CD4-positive, alpha-beta T cell treated with Interleukin-21 for 1 hour (primary cell): ENCODE data around the gene STK31.
A peak's percentile ranks its signal among the peaks of the same experiment; 100 is the strongest.
"Not testable (repeated sequence)": the region's sequence is repeated elsewhere in the genome, so short reads cannot be mapped to it uniquely, and the experiment has no call there.

Experiments used
- DNase-seq: peaks from one replicate; pipeline ENCODE4 v3.0.0-alpha.2; 2020

The STK31 gene

DNA sequence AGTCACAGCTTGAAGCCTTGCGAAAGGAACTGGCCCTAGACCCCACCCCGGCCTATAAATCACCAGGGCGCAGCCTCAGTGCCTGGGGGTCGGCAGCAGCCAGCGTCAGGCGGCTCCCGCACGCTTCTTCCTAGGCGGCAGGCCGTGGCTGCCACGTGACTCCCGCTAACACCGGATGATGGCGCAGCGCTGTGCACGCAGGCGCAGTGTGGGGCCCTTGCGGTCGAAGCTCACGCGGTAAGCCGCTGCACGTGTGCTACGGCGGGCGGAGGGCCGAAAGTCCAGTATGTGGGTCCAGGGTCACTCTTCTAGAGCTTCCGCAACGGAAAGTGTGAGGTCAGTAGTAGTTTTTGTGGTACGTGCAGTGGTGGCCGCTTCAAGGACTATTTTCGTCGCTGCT lies at the start of gene STK31:
Gene STK31, plus strand, starts transcription at position 220 of the 400 bp plus-strand sequence. Its CDS starts 67 bp downstream, at position 287.
- no peak for DNase-seq

DNA sequence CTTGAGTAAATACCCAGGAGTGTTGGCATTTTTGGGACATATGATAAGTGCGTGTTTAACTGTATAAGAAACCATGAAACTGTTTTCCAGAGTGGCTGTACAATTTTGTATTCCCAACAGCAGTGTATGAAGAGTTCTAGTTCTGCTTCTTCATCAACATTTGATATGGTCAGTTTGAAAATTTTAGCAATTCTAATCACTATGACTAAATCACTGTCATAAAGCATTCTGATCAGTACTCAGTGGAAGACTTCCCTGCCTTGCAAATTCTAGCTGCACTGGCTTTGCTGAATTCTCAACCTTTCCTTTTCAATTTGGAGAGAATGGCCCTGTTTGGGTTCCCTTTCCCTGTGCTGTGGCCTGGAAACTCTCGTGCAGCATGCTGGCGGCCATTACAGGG lies 48.6 kb upstream of the STK31 start:
- DNase-seq = no peak

DNA sequence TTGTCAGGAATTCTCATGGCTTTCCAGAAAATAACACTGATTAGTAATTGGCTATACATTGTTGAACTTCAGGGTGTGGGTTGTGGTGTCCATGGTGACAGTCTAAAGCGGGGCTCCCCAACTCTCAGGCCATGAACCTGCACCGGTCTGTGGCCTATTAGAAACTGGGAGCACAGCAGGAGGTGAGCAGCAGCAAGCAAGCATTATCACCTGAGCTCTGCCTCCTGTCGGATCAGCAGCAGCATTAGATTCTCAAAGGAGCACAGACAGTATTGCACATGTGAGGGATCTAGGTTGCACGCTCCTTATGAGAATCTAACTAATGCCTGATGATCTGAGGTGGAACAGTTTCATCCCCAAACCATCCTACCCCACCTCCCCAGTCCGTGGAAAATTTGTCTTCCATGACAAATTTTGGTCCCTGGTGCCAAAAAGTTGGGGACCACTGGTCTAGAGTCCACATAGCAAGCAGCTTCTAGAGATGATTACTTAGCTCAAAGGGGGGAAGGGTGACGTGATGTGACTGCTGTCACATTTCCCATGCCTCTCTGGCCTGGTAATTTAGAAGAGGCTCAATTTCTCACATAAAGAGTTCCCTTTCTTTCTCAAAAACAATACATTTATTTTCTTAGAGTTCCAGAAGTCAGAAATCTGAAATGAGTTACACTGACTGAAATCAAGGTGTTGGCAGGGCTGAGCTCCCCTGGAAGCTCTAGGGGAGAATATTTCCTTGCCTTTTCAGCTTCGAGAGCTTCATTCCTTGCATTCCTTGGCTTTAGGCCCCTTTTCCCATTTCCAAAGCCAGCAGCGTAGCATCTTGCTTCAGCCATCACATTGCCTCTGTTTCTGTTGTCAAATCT lies 47.7 kb upstream of the STK31 start:
- no peak for DNase-seq

DNA sequence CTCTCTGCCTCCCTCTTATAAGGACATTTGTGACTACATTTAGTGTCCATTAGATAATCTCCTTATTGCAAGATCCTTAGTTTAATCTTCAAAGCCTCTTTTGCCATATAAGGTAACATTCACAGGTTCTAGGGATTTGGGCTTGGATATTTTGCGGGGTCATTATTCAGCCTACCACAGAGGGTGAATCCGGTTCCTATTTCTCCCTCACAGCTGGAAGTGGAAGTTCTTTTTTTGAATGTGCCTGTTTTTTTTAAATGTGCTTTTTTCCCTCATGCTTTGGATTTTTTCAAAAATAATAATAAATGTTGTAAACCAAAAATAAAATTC lies 47.1 kb upstream of the STK31 start:
- no peak for DNase-seq

DNA sequence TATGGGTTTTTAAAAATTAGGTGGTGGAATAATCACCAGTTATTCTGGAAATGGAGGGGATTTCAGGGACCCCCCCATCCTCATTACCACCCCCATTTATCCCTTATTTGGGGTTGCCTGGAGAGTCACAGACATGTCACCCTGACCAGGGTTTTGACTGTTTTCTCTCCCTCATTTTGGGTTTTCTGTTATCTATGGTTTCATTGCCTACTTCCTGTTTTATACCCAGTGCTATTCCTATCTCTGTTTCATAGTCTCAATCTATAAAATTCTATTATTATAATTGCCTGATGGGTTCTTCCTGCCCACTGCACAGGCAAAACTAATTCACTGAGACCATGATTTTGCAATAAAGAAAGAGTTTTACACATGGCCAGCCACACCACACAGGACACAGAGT lies 45.9 kb upstream of the STK31 start:
- DNase-seq = no peak

DNA sequence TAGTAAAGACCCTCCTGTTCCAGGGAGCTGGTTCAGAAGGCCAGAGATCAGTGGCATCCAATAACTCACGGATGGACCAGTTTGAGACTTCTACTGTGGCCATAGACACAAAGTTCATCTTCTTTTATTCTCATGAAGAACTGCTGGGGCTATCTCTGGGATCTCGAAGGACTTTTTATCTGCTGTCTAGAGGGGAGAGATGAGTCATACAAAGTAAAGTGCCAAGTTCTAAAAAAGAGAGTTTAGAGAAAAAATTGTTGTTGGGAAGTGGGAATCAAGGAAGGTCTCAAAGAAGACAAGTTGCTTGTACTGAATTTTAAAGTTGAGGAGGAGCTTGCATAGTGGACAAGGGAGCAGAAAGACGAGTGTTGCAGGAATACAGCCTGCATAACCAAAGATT lies 38.0 kb upstream of the STK31 start:
- DNase-seq = no peak

DNA sequence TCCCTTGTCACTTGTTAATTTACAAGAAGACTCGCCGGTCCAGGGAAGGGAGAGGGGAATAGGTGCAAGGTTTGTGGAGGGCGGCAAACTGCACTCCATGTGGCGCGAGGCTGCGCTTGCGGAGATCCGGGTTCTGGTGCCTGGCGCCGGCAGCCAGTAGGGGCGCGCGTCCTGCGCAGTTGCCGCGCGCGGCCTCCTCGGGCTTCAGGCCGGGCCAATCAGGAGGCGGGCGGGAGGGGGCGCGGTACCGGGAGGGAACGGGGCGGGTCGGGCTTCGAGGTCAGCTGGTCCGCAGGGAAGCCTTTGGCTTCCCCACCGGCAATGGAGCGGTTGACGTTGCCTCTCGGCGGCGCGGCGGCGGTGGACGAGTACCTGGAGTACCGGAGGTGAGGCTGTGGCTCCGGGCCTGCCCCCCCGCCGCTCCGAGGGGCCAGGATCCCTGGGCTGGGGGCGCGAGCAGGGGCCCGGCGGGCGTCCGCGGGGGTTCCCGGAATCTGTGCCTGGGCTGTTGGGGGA lies 30.1 kb upstream of the STK31 start, which contains the start of gene FAM221A:
Gene FAM221A, plus strand, starts transcription at position 302 of the 516 bp plus-strand sequence. Its CDS starts 20 bp downstream, at position 322.
- DNase-seq = peak; percentile 84

DNA sequence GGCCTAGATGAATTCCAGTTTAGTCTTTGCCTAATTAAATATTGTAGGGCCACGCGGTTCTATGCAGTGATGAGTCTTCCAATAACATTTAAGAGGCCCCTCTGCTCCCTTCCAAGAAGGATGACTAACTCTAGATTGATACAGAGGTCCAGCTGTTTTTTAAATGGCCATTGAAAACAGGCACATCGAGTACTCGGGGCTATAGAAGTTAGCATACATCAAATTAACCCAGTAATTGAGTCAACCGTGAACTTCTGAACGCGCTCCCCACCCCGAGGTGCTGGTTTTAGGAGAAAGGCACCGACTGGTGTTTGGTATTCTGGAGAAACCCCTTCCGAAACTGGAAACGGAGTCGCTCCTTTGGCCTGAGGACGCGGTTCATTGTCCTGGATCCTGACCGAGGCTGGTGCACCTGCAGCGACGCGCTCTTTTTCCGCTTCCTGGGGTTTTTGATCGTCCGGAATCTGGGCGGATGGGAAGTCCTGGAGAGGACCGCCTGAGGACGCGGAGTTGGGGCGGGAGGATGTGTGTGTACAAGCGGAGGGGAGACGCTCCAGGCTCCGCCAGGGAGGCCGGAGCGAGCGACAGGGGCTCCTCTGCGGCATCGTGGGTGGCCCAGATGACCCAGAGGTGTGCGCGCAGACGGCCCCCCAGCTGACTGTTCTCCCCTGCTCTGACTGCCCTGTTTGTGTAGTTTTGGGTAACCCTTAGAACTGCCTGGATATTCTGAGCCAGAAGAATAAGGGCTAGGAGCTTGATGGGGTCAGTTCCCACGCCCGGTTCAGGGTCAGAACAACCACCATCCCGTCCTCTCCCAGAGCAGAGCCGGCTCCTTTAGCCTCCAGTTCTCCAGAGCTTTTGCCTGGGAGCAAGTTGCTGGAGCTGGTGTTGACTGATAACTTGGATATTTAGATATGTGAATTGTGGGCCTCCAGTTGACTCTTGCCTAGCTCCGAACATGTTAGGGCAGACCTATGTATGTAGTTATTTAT lies 29.3 kb upstream of the STK31 start:
- peak; percentile 62 for DNase-seq

- not testable (repeated sequence) for DNase-seq
Measured at GRCh38 chr7:23684041-23684440, 26.0 kb upstream of the STK31 start.

DNA sequence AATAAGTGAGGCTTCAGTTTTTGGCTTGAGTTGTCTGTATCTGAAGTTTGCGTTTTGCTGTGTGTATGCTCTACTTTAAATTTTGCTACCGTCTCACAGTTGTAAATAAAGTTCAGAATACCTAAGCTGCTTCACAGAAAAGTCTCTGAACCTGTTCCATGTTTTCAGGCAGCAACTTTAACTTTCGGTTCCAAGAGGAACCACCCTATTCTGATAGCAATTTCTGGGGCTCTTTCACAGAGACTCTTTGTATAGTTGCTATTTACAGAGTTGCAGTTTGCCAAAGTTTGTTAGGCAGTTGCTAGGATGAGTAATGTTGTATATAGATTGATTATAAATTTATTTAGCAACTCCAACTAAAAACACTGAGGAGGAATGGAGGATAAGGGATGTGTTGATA lies 24.3 kb upstream of the STK31 start:
- DNase-seq = no peak

DNA sequence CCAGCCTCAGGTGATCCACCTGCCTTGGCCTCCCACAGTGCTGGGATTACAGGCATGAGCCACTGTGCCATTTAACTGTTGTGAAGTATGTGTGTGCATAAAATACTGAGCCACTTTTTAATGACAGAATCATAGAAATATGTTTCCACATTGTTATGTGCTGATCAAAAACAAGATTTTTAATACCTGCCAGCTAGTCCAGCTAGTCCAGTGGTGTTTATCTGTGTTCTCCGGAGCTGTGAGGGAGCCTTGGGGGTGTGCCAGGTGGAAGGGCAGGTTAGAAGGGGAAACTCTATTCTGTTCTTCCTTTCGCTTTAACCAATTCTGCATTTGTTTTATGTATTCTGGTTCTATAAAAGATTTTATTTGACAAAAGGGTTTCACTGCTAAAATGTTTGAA lies 23.0 kb upstream of the STK31 start:
- no peak for DNase-seq

DNA sequence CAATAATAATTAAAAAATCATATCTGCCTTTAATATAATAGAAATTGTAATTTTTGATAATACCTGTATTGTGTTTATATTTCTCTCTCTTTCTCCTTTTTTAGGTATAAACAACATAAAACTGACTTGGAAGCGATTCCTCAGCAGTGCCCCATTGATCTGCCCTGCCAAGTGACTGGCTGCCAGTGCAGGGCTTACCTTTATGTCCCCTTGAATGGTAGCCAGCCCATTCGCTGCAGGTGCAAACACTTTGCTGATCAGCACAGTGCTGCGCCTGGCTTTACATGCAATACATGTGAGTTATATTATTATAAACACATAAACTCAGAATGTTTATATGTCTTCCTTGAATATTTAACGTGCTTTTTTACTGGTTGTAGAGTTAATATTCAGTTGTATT lies 20.9 kb upstream of the STK31 start:
- no peak for DNase-seq

GRCh38 chr7:23691320-23691719 lies 18.7 kb upstream of the STK31 start:
- no peak for DNase-seq

DNA sequence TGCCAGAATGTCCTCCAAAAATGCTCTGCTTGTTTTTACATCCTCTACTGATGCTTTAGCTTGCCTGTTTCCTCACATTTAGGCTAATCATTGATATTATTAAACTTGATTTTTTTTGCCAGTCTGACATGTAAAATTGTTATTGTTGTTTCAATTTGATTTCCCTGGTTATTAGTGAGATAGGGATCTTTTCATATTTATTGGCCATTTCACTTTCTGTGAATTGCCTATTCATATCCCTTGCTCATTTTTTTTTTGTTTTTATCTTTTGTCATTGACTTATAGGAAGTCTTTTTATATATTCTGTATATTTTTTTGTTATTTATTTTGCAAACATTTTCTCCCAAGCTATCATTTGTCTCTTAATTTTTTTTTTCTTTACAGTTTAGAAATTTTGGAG lies 16.8 kb upstream of the STK31 start:
- DNase-seq = no peak

GRCh38 chr7:23696916-23697441 lies 13.0 kb upstream of the STK31 start:
- peak; percentile 47 for DNase-seq

DNA sequence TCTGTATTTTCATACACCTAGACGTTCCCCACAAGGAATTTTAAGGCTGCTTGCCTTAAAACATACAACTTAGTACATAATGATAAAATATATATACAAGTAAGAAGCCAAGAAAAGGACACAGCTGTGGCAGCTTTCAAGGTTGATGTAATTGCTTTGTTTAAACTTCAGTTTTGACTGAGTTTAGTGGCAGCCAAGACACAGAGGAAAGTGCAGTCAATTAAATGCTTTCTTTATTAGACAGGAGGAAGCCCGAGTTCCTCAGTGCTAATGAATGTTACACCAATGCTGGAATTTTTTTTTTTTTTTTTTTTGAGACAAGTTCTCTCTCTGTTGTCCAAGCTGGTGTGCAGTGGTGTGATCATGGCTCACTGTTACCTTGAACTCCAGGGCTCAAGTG lies 11.2 kb upstream of the STK31 start:
- no peak for DNase-seq

- no peak for DNase-seq
Measured at GRCh38 chr7:23700046-23700445, 10.0 kb upstream of the STK31 start.

GRCh38 chr7:23709081-23709750 lies 803 bp upstream of the STK31 start:
- no peak for DNase-seq

DNA sequence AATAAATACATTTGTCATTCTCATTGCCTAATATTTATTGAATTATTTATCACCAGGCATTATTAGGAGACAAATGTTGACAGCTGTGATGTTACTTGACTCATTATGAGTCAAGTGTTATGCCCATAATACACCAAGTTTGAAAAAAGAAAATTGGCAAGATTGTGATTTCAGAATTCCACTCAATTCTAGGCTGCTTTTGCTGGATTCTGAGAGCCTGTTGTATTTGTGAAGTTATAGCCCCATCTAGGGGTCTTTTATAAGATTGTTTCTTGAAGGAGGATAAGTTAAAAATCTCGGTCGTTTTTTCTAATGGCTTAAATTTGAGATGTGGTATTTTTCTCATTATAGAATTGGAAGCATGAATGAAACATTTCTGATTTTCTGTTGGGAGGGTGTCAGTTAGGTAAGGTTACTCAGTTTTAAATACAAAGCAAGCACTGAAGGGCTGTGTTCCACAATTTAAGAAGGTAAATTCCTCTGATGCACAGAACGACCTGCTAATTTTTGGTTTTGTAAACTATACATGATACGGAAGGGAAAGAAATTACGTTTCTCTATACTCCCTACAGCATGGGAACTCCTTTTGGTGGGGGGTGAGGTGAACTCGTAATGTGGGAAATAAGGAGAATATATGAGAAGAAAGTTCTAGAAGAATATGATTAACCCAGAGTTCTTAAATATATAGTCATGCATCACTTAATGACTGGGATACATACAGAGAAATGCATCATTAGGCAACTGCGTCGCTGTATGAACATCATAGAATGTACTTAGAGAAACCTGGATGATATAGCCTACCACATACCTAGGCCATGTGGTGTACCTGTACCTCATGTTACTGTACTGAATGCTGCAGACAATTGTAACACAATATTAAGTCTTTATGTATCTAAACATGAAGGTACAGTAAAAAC lies 2.6 kb downstream of the STK31 start:
- peak; percentile 58 for DNase-seq

- no peak for DNase-seq
Measured at GRCh38 chr7:23713285-23714149, 3.5 kb downstream of the STK31 start.

DNA sequence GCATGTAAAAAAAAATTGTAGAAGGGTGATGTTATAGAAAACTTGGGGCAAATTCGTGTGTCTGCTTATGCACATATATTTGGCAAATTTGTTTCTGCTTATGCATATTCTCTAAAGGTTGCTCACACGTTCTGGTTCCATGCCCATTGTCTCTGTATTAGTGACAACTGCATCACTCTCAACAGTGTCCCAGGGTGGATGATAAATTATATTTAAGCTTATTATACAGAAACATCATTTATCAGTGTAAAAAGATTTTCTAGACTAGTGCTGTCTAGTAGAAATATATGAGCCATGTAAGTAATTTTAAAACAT lies 4.1 kb downstream of the STK31 start:
- no peak for DNase-seq
